GM18511 (cell line): ENCODE data around the gene MS4A2.
"Not testable (repeated sequence)": the region's sequence is repeated elsewhere in the genome, so short reads cannot be mapped to it uniquely, and the experiment has no call there.

Experiments used
- ATAC-seq: cut with Tn5 transposase; IDR thresholded peaks from one replicate; pipeline ENCODE4 v1.9.1; 2021; ENCODE audit warnings: mild to moderate bottlenecking, moderate library complexity; ENCODE audit not compliant: unreplicated experiment

Gene MS4A2

GRCh38 chr11:60100516-60100915 lies 12.1 kb downstream of the MS4A2 start:
- ATAC-seq, result no peak

- not testable (repeated sequence) for ATAC-seq
Measured at GRCh38 chr11:60101368-60101767, 12.9 kb downstream of the MS4A2 start.

GRCh38 chr11:60104471-60105115 lies 16.1 kb downstream of the MS4A2 start:
- ATAC-seq, result not testable (repeated sequence)

- not testable (repeated sequence) for ATAC-seq
Measured at GRCh38 chr11:60108631-60109030, 20.2 kb downstream of the MS4A2 start.

- no peak for ATAC-seq
Measured at GRCh38 chr11:60111793-60112192, 23.3 kb downstream of the MS4A2 start.

GRCh38 chr11:60116996-60117790 lies 28.7 kb downstream of the MS4A2 start:
- ATAC-seq, result no peak

- ATAC-seq, result no peak
Measured at GRCh38 chr11:60118338-60118737, 29.9 kb downstream of the MS4A2 start.

GRCh38 chr11:60119710-60120109 lies 31.2 kb downstream of the MS4A2 start:
- ATAC-seq, result no peak

GRCh38 chr11:60121264-60121663 lies 32.8 kb downstream of the MS4A2 start:
- ATAC-seq, result no peak

GRCh38 chr11:60122414-60123036 lies 34.1 kb downstream of the MS4A2 start:
- ATAC-seq, result no peak

GRCh38 chr11:60124802-60125432 lies 36.5 kb downstream of the MS4A2 start:
- ATAC-seq, result no peak

- no peak for ATAC-seq
Measured at GRCh38 chr11:60125956-60126585, 37.6 kb downstream of the MS4A2 start.

GRCh38 chr11:60127311-60127811 lies 38.9 kb downstream of the MS4A2 start:
- ATAC-seq, result no peak

- no peak for ATAC-seq
Measured at GRCh38 chr11:60128376-60128775, 39.9 kb downstream of the MS4A2 start.

GRCh38 chr11:60128866-60129265 lies 40.4 kb downstream of the MS4A2 start:
- not testable (repeated sequence) for ATAC-seq

- no peak for ATAC-seq
Measured at GRCh38 chr11:60129853-60130252, 41.4 kb downstream of the MS4A2 start.

GRCh38 chr11:60130496-60130895 lies 42.0 kb downstream of the MS4A2 start:
- no peak for ATAC-seq

- no peak for ATAC-seq
Measured at GRCh38 chr11:60131912-60132311, 43.4 kb downstream of the MS4A2 start.

- ATAC-seq, result no peak
Measured at GRCh38 chr11:60133917-60134316, 45.5 kb downstream of the MS4A2 start.

- ATAC-seq, result no peak
Measured at GRCh38 chr11:60143768-60144167, 55.3 kb downstream of the MS4A2 start.

GRCh38 chr11:60145677-60146076 lies 57.2 kb downstream of the MS4A2 start:
- ATAC-seq, result no peak
